Vagina (tissue), 2 donors: Measurements from ENCODE around the gene ZNF765. TPM values are rescaled to one million over a fixed set of nuclear protein-coding genes. Genes with fewer than 3 reads are reported as not detected.
"Not testable (repeated sequence)": the region's sequence is repeated elsewhere in the genome, so short reads cannot be mapped to it uniquely, and the experiment has no call there.

ENCODE experiments used
- DNase-seq, 2 donors: peaks; one replicate each; pipeline ENCODE4 v3.0.0-alpha.2; 2017; ENCODE audit errors: extremely low spot score in 2 of 2
- H3K27ac ChIP-seq: fragments of 200-600 bp; sonication (generic); one replicate; pipeline ENCODE4 v1.5.1; 2019
- H3K27me3 ChIP-seq: fragments of 200-600 bp; sonication (generic); one replicate; pipeline ENCODE4 v1.5.1; 2019
- H3K36me3 ChIP-seq, 2 donors: fragments of 200-600 bp; sonication (generic); one replicate each; pipeline ENCODE4 v1.5.1; 2017 to 2019
- H3K4me1 ChIP-seq: fragments of 200-600 bp; sonication (generic); one replicate; pipeline ENCODE4 v1.5.1; 2019
- H3K4me3 ChIP-seq, 2 donors: fragments of 200-600 bp; sonication (generic); 1 replicate in 1 of 2; 2 replicates in 1 of 2; pipeline ENCODE4 v1.5.1; 2016 to 2019
- H3K9me3 ChIP-seq: fragments of 200-600 bp; sonication (generic); one replicate; pipeline ENCODE4 v1.5.1; 2019
- CTCF ChIP-seq, 3 experiments: fragments of 450-650 bp in 2 of 3; fragments of 200-600 bp in 1 of 3; sonication (generic) in 1 of 3; IDR thresholded peaks; one replicate each; pipeline ENCODE4 v1.5.1; 2017 to 2019; ENCODE audit warnings: antibody characterized with exemption in 3 of 3, mild to moderate bottlenecking in 2 of 3, moderate library complexity in 2 of 3
- POLR2A ChIP-seq, 2 donors: fragments of 450-650 bp; IDR thresholded peaks; one replicate each; pipeline ENCODE4 v1.6.1; 2017; ENCODE audit warnings: antibody characterized with exemption in 2 of 2, mild to moderate bottlenecking in 2 of 2, moderate library complexity in 2 of 2
- POLR2AphosphoS5 ChIP-seq, 2 donors: sonication (generic); formaldehyde crosslinking; IDR thresholded peaks; one replicate each; pipeline ENCODE4 v1.9.0; 2017; ENCODE audit warnings: antibody characterized with exemption in 2 of 2, mild to moderate bottlenecking in 2 of 2, low read depth in 1 of 2; ENCODE audit not compliant: insufficient read depth in 1 of 2
- intact Hi-C: fragments of 100-400 bp; cut with DNase I; formaldehyde crosslinking; loops from one replicate; pipeline ENCODE4 v1.15.1; 2023
- total RNA-seq: library from RNA; depleted of rRNA; stranded (reverse); fragments of >200 nt; gene quantifications from one replicate; pipeline ENCODE4 v1.2.3, GENCODE V29; 2016

Gene ZNF765
- total RNA-seq, 1 donor from 2014 or later: 10.6 TPM

DNA sequence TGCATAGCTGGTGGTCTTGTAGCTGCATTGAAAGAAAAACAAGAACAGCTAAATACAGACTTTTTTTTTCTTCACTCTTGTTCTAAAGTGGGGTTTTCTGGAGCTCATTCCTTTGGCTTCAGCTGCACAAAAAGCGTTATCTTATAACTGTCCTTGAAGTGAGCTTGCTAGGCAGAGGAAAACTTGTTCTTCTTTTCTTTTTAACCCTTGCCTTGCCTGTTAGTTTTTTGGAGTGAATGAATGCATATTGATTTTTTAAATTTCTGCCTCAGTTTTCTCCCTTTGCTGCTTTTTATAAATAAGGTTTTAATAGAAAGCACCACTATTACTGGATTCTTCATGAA lies 1.5 kb downstream of the ZNF765 start:
- H3K27me3 ChIP-seq: no peaks in the 10 kb centered on the region
- no peaks in the 10 kb centered on the region for H3K9me3 ChIP-seq
- intact Hi-C loops: no loop called here
- no peak overlapping the region for H3K27ac ChIP-seq
- H3K36me3 ChIP-seq: peaks cover 0 to 24% of the 10 kb centered on the region in 2 donors
- TF ChIP-seq CTCF (IDR thresholded peaks at IDR 0.05) (no peak), POLR2A (IDR thresholded peaks at IDR 0.05) (no peak), POLR2AphosphoS5 (IDR thresholded peaks at IDR 0.05; ENCODE audit: insufficient read depth in 1 of 2, low read depth in 1 of 2) (no peak)
- peaks cover 21% of the 10 kb centered on the region for H3K4me1 ChIP-seq
- H3K4me3 ChIP-seq: peak overlapping the region in 1 of 2 donors; percentile 86
- no peak for DNase-seq

DNA sequence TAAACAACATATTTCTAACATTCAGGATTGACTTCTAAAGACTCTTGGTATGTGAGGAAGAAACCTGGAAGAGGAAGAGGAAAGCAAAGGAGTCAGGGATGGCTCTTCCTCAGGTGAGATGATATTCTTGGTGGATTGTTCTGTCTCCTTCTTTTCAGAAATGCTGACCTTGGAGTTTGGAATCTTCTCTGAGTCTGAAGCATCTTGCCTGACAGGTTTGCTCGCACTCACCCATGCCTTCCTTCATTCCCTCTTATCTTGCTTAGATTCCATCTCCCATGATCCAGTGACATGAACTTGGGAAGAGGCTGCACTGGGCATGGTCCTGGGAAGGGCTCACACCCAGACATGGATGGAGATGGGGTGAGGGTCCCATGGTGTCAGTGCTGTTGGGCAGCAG lies 3.0 kb downstream of the ZNF765 start:
- H3K27me3 ChIP-seq, H3K27ac ChIP-seq, H3K9me3 ChIP-seq, H3K4me3 ChIP-seq, DNase-seq, intact Hi-C loops: not testable (repeated sequence)
- H3K36me3 ChIP-seq: peaks cover 0 to 34% of the 10 kb centered on the region in 2 donors
- H3K4me1 ChIP-seq: peaks cover 21% of the 10 kb centered on the region

DNA sequence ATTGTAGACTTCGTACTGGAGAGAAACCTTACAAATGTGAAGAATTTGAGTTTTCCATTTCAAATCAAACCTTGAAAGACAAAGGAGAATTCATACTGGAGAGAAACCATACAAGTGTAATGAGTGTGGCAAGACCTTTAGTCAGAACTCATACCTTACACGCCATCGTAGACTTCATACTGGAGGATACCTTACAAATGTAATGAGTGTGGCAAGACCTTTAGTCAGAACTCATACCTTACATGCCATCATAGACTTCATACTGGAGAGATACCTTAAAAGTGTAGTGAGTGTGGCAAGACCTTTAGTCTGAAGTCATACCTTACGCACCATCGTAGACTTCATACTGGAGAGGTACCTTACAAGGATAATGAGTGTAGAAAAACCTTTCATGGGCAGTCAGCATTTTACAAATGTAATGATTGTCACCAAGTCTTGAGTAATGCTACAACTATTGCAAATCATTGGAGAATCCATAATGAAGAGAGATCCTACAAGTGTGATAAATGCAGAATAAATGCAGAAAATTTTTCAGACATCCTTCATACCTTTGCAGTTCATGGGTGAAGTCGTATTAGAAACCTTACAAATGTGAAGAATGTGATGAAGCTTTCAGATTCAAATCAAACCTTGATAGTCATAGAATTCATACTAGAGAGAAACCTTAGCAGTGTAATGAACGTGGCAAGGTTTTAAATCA lies 14.7 kb downstream of the ZNF765 start:
- Histone ChIP-seq H3K4me1 (no peaks in the 10 kb centered on the region), H3K27me3 (no peaks in the 10 kb centered on the region), H3K27ac (no peak overlapping the region), H3K36me3 (peaks cover 6 to 43% of the 10 kb centered on the region in 2 donors), H3K9me3 (peaks cover 33% of the 10 kb centered on the region), H3K4me3 (no peak overlapping the region)
- intact Hi-C loops: no loop called here
- TF ChIP-seq CTCF (IDR thresholded peaks at IDR 0.05) (no peak), POLR2A (IDR thresholded peaks at IDR 0.05) (no peak), POLR2AphosphoS5 (IDR thresholded peaks at IDR 0.05; ENCODE audit: insufficient read depth in 1 of 2, low read depth in 1 of 2) (no peak)
- no peak for DNase-seq

GRCh38 chr19:53420520-53421315 lies 25.8 kb downstream of the ZNF765 start:
- H3K9me3 ChIP-seq, H3K27ac ChIP-seq, H3K27me3 ChIP-seq, H3K4me1 ChIP-seq, H3K36me3 ChIP-seq, DNase-seq, H3K4me3 ChIP-seq: not testable (repeated sequence)
- intact Hi-C loops: loop anchor here (10.0 kb wide), 1 partner anchor 84 kb away; no protein-coding TSS in a partner anchor

DNA sequence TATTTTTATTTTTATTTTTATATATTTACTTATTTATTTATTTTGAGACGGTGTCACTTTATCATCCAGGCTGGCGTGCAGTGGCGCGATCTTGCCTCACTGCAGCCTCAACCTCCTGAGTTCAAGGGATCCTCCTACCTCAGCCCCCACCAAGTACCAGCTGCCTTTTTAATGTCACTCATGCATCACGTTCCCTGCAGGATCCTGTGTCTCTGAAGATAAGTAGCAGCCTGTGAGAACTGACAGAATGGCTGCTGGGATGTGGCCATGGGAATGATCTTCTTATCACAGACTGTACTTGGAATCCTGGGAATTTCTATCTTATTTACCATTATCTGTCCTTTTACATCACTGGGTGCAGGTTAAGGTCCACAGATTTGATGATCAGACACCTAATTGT lies 27.6 kb downstream of the ZNF765 start:
- Histone ChIP-seq H3K27ac (no peak overlapping the region), H3K9me3 (no peaks in the 10 kb centered on the region), H3K36me3 (no peaks in the 10 kb centered on the region), H3K4me1 (no peaks in the 10 kb centered on the region), H3K27me3 (no peaks in the 10 kb centered on the region), H3K4me3 (no peak overlapping the region)
- intact Hi-C loops: loop anchor here (10.0 kb wide), 1 partner anchor 82 kb away; no protein-coding TSS in a partner anchor
- DNase-seq: no peak
- no peak for TF ChIP-seq POLR2AphosphoS5 (IDR thresholded peaks at IDR 0.05; ENCODE audit: insufficient read depth in 1 of 2, low read depth in 1 of 2)
- TF ChIP-seq CTCF (IDR thresholded peaks at IDR 0.05): no peak
- TF ChIP-seq POLR2A (IDR thresholded peaks at IDR 0.05): no peak

GRCh38 chr19:53423074-53423473 lies 28.1 kb downstream of the ZNF765 start:
- not testable (repeated sequence) for DNase-seq, H3K9me3 ChIP-seq, H3K36me3 ChIP-seq, H3K27me3 ChIP-seq, H3K27ac ChIP-seq, H3K4me3 ChIP-seq, H3K4me1 ChIP-seq
- intact Hi-C loops: loop anchor here (10.0 kb wide), 1 partner anchor 82 kb away; no protein-coding TSS in a partner anchor

- H3K9me3 ChIP-seq, H3K36me3 ChIP-seq, H3K4me3 ChIP-seq, H3K4me1 ChIP-seq, DNase-seq, H3K27me3 ChIP-seq: not testable (repeated sequence)
- H3K27ac ChIP-seq: peak overlapping the region; percentile 42
- intact Hi-C loops: loop anchor here (10.0 kb wide), 1 partner anchor 81 kb away; no protein-coding TSS in a partner anchor
Observed at GRCh38 chr19:53423680-53424079, 28.7 kb downstream of the ZNF765 start.
